ENCODE data around the gene SMG1. TPM values are rescaled to one million over a fixed set of nuclear protein-coding genes. Genes with fewer than 3 reads are reported as not detected.

SMG1 gene
- total and polyA plus RNA-seq, 2 of the 13 experiments (the other 11 are each of a cell fraction or from before 2014, with no cell fraction given), result 48.7 to 53.7 TPM

- TF ChIP-seq ZNF282 (IDR thresholded peaks at IDR 0.05; ENCODE audit: partially characterized antibody) (no peak), ZNF274 (CRISPR knock-in tag; IDR thresholded peaks at IDR 0.05) (no peak), ZSCAN29 (CRISPR knock-in tag; conservative IDR thresholded peaks at IDR 0.05) (no peak), REST (IDR thresholded peaks at IDR 0.05; ENCODE audit: borderline replicate concordance in 1 of 2, low read depth in 1 of 2, low read length in 2 of 2) (no peak), SNAPC2 (CRISPR knock-in tag; IDR thresholded peaks at IDR 0.05) (peak; percentile 75; the same call in 1 of the 2 replicates), TMF1 (CRISPR knock-in tag; IDR thresholded peaks at IDR 0.05; ENCODE audit: low read depth) (peak; percentile 35; the same call in 1 of the 2 replicates), MTF2 (CRISPR knock-in tag; IDR thresholded peaks at IDR 0.05; ENCODE audit: borderline replicate concordance) (no peak), CEBPG (CRISPR knock-in tag; IDR thresholded peaks at IDR 0.05) (no peak), ZFP91 (CRISPR knock-in tag; IDR thresholded peaks at IDR 0.05; ENCODE audit: borderline replicate concordance) (no peak), ZFP90 (CRISPR knock-in tag; IDR thresholded peaks at IDR 0.05; ENCODE audit: borderline replicate concordance) (peak; percentile 40; the same call in 1 of the 2 replicates), ZNF432 (CRISPR knock-in tag; IDR thresholded peaks at IDR 0.05; ENCODE audit: borderline replicate concordance) (no peak), PRDM15 (CRISPR knock-in tag; IDR thresholded peaks at IDR 0.05) (no peak), ZBTB8A (CRISPR knock-in tag; IDR thresholded peaks at IDR 0.05; ENCODE audit: borderline replicate concordance, low read depth) (no peak), TOE1 (CRISPR knock-in tag; IDR thresholded peaks at IDR 0.05) (no peak), RFXANK (CRISPR knock-in tag; IDR thresholded peaks at IDR 0.05) (no peak), U2AF2 (IDR thresholded peaks at IDR 0.05; ENCODE audit: low read depth, low read length) (no peak), ZBTB26 (CRISPR knock-in tag; IDR thresholded peaks at IDR 0.05; ENCODE audit: borderline replicate concordance) (no peak), ZNF501 (CRISPR knock-in tag; IDR thresholded peaks at IDR 0.05) (peak; percentile 69), NR2F2 (IDR thresholded peaks at IDR 0.05; ENCODE audit: borderline replicate concordance, low read depth) (no peak), ZNF441 (CRISPR knock-in tag; IDR thresholded peaks at IDR 0.05; ENCODE audit: borderline replicate concordance) (no peak)
These were observed 137.2 kb downstream of the SMG1 start (continued) for GRCh38 chr16:18788828-18789514.
